GM19099 (cell line): ENCODE measurements around the gene CAMK4.

ENCODE experiments used
- POLR2A ChIP-seq: IDR thresholded peaks from 3 replicates; pipeline ENCODE4 v1.6.1; 2011; ENCODE audit warnings: low read depth; ENCODE audit not compliant: insufficient read length; ENCODE audit errors: extremely low read depth

CAMK4 gene

DNA sequence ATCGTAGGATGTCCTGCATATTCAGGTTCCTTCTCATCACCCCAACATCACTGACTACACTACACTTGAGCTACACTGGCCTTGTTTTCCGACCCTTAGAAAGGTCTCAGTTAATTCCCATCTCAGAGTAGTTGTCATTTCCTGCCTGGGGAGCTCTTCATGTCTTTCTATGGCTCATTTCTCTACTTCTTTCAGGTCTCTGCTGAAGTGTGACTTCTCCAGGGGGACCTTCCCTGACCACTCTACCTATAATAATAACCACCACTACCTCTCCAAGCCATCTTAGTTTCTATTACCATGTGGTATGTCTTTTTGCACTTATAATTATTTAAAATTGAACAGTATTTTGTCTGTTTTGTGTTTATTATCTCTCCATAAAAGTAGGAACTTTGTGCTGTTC, 174.9 kb downstream of the CAMK4 start:
- TF ChIP-seq POLR2A, result no peak

DNA sequence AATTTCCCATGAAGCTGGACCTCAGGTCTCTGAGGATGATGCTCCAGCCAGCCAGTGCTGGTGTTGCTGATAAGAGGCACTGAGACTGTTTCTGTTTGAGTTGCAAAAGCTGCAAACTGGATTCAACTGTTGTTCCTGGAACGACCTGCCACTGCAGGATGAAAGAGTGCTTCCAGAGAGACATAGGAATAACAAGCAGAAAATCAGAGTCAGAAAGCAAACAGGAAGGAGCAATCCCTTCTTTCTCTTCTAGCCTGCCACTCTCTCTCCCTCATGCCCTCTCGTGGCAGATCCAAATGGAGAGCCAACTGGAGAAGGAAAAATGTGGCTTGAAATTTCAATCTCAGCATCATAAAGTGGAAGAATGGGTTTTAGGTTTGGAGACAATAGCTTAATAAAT, 177.7 kb downstream of the CAMK4 start:
- no peak for TF ChIP-seq POLR2A

- no peak for TF ChIP-seq POLR2A
Measured at GRCh38 chr5:111404270-111404769, 180.1 kb downstream of the CAMK4 start.

GRCh38 chr5:111407562-111407961, 183.4 kb downstream of the CAMK4 start:
- no peak for TF ChIP-seq POLR2A

GRCh38 chr5:111408817-111409216, 184.6 kb downstream of the CAMK4 start:
- TF ChIP-seq POLR2A, result no peak

- no peak for TF ChIP-seq POLR2A
Measured at GRCh38 chr5:111411301-111411700, 187.1 kb downstream of the CAMK4 start.

DNA sequence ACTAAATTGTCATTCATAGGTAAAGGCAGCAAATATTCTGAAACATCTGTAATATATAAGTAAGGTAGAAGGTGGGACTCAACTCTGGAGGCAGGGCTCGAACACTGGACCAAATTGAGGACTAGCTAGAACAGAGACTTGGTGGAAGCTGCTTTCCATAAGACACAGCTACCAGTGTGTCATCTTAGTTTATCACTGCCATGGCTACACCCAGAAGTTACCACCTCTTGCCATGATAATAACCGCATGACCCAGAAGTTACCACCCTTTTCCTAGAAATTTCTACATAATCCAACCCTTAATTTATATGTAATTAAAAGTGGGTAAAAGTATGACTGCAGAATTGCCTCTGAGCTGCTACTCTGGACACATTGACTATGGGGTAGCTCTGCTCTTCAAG, 188.4 kb downstream of the CAMK4 start:
- TF ChIP-seq POLR2A, result no peak

GRCh38 chr5:111415053-111415452, 190.9 kb downstream of the CAMK4 start:
- no peak for TF ChIP-seq POLR2A

GRCh38 chr5:111422245-111422644, 198.1 kb downstream of the CAMK4 start:
- no peak for TF ChIP-seq POLR2A

DNA sequence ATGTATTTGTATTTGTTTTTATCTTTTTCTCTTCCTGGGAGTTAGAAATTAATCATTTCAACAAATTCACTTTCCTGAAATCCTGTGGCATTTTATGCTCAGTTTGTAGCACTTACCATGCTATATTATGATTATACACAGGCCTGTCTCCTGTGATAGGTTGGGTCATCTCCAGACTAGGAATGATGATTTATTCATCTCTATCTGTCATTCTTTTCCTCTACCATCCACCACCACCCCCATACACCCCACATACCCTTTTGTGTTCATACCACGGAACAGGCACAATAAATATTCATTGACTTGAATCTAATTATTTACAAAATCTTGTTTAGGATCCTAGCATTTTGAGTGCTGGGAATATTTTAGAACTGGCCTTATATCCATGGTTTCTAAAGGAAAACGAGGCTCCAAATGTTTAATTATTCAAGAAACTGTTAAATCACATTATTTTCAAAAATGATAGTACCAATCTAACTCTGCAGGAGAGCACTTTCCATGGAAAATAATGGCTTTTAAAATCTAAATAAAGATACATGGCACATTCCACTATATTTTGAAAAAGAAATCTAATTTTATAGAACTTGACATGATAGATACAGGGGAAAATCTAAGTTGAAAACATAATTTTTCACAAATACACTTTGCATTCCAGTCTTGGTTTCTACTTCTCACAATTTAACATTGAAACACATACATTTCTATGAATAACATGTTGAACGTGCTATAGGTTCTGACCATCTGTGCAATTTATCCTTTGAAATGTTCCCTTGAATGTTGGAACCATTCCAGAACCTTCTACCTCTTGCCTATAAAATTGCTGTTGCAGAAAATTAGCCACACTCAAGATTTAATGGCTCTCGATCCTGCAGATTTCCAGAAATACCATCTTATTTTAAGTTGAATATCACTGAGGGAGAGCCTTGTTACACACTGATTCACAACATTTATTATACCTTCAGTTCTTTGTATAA, 198.8 kb downstream of the CAMK4 start:
- no peak for TF ChIP-seq POLR2A

DNA sequence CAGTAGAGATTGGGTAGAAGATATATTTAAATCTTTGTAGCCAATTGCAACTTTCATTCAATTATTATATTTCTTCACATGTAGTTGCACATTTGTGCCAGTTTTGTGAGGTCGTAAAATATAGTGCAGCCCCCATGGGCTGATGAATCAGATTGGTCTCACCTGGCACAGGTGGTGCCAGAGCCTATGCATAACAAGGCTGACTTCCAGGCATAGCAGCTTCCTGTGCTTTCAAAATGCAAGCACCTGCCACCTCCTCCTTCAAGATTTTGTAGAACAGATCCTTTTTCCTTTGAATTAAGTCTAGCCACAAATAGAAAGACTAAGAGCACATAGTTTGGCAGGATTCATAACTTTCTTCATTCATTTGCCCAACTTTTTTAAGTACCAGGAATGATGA, 201.0 kb downstream of the CAMK4 start:
- TF ChIP-seq POLR2A, result no peak

DNA sequence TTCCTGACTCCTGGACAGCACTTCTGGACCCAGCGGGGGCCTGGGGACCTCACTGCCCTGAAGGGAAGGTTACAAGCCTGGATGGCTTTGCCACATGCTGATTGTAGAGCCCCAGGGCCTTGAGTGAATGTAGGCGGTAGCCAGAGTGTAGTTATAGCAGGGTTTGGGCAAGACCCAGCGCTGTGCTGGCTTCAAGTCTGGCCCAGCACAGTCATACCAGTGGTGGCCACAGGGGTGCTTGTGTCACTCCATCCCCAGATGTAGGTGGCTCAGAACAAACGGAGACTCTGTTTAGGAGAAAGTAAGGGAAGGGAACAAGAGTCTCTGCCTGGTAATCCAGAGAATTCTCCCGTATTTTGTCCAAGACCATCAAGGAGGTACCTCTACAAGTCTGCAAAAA, 203.6 kb downstream of the CAMK4 start:
- TF ChIP-seq POLR2A, result no peak

DNA sequence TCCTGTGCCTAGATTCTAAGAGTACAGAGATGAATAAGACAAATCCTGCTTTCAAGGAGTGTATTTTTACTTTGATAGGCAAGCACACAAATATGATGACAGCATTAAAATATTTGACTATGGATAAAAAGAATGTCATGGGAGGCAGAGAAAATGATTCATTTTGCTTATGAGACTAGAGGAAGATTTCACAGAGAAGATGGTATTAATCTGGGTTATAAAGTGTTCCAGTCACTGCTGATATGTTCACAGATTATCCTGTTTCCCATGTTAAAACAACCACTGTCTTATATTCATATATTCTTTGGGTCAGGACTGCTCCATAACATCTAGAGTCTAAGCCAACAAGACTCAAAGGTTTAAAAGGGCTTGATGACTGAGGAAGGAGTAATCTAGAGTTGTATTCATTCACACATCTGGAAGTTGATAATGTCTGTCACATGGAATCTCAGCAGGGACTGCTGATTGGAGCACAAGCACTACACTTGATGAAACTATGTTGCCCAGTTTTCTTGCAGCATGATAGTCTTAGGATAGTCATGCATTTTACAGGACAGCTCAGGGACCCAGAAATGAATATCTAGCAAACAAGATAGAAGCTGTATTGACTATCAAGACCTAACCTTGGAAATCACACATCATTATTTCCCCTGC, 208.8 kb downstream of the CAMK4 start:
- no peak for TF ChIP-seq POLR2A

DNA sequence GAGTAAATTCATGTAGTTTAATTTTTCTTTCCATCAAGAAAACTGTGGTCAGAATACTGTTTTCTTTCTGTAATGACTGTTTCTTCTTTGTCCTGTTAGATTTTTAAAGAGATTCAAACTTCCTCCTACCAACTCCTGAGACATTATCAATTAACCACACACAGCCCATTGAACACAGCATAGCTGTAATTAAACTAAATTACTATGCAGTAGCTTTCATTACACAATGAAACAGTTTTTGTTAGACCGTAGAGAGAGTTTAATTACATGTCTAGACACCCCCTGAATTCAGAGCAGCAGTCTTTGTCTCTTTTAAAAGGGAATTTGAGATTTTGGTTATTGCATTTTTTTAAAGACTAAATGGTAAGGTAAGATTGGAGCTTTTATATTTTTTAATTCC, 210.6 kb downstream of the CAMK4 start:
- no peak for TF ChIP-seq POLR2A

DNA sequence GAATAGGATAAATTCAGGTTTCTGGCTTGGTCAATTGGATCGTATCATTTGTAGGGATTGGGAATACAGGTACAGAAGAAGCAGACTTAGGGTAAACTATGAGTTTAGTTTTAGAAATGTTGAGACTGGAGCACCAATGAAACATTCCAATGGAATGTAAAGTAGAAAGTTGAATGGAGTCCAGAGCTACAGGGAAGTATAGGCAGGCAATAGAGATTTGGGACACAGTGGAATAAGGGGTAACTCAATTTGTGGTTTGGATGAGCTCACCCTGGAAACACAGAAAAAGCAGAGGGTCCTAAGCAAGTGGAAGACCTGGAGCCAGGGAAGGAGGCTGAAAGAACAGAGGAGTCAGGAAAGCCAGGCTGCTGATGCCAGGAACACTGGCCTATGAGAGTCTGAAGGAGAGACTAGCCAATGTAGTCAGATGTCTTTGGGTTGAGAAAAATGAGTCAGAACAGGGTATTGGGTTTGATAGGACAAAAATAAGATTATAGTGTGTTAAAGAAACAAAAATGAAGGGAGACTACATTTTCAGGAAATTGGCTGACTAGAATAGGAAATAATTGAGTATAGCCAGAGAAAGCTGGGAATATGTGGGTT, 215.4 kb downstream of the CAMK4 start:
- no peak for TF ChIP-seq POLR2A
